H9 (cell line): ENCODE data around the gene PWWP2B. TPM values are rescaled to one million over a fixed set of nuclear protein-coding genes. Genes with fewer than 3 reads are reported as not detected.

Experiments
- DNase-seq: peaks from one replicate; pipeline ENCODE4 v3.0.0-alpha.2; 2017
- H2AFZ ChIP-seq: one replicate; pipeline ENCODE4 v1.6.1; 2013; ENCODE audit warnings: mild to moderate bottlenecking, low read length, control low read depth, moderate library complexity
- H2AK5ac ChIP-seq: 2 replicates; pipeline ENCODE4 v1.6.1; 2013; ENCODE audit warnings: low read length, control low read depth, mixed read lengths; ENCODE audit not compliant: insufficient read length
- H2BK120ac ChIP-seq: one replicate; pipeline ENCODE4 v1.6.1; 2013; ENCODE audit warnings: low read depth, mild to moderate bottlenecking, low read length, control low read depth, inconsistent platforms; ENCODE audit not compliant: poor library complexity, severe bottlenecking
- H2BK12ac ChIP-seq: 2 replicates; pipeline ENCODE4 v1.6.1; 2013; ENCODE audit warnings: low read length, control low read depth, mixed read lengths, low read depth; ENCODE audit not compliant: insufficient read length
- H2BK15ac ChIP-seq: 2 replicates; pipeline ENCODE4 v1.6.1; 2013; ENCODE audit warnings: low read depth, low read length, control low read depth
- H2BK20ac ChIP-seq: one replicate; pipeline ENCODE4 v1.6.1; 2013; ENCODE audit warnings: low read depth, mild to moderate bottlenecking, low read length, control low read depth, inconsistent platforms; ENCODE audit not compliant: poor library complexity, severe bottlenecking
- H2BK5ac ChIP-seq: 2 replicates; pipeline ENCODE4 v1.6.1; 2013; ENCODE audit warnings: low read length, control low read depth, mixed read lengths; ENCODE audit not compliant: insufficient read length
- H3K14ac ChIP-seq: 2 replicates; pipeline ENCODE4 v1.6.1; 2013; ENCODE audit warnings: low read length, control low read depth; ENCODE audit not compliant: insufficient read depth
- H3K18ac ChIP-seq: 2 replicates; pipeline ENCODE4 v1.6.1; 2013; ENCODE audit warnings: low read depth, mild to moderate bottlenecking, mixed read lengths, low read length, control low read depth; ENCODE audit not compliant: insufficient read length
- H3K23ac ChIP-seq: 2 replicates; pipeline ENCODE4 v1.6.1; 2013; ENCODE audit warnings: low read length, control low read depth, mixed read lengths, low read depth; ENCODE audit not compliant: insufficient read length
- H3K23me2 ChIP-seq: 2 replicates; pipeline ENCODE4 v1.6.1; 2013; ENCODE audit warnings: low read depth, mild to moderate bottlenecking, mixed read lengths, low read length, control low read depth; ENCODE audit not compliant: insufficient read length, poor library complexity, severe bottlenecking
- H3K27ac ChIP-seq: 2 replicates; pipeline ENCODE4 v1.5.1; 2013; ENCODE audit warnings: low read length, control low read depth, mixed read lengths, low read depth; ENCODE audit not compliant: insufficient read length
- H3K27me3 ChIP-seq: 2 replicates; pipeline ENCODE4 v1.6.1; 2013; ENCODE audit warnings: low read length, control low read depth, inconsistent platforms; ENCODE audit not compliant: insufficient read depth
- H3K4ac ChIP-seq: 2 replicates; pipeline ENCODE4 v1.6.1; 2013; ENCODE audit warnings: low read depth, mild to moderate bottlenecking, control low read depth, inconsistent platforms, low read length, moderate library complexity
- H3K4me1 ChIP-seq: 2 replicates; pipeline ENCODE4 v1.6.1; 2013; ENCODE audit warnings: low read length, control low read depth, inconsistent platforms; ENCODE audit not compliant: insufficient read depth
- H3K4me2 ChIP-seq: 2 replicates; pipeline ENCODE4 v1.6.1; 2013; ENCODE audit warnings: low read length, control low read depth, mixed read lengths; ENCODE audit not compliant: insufficient read length, insufficient read depth
- H3K56ac ChIP-seq: 2 replicates; pipeline ENCODE4 v1.6.1; 2013; ENCODE audit warnings: low read depth, mild to moderate bottlenecking, mixed read lengths, low read length, control low read depth; ENCODE audit not compliant: insufficient read length
- H3K79me1 ChIP-seq: 2 replicates; pipeline ENCODE4 v1.6.1; 2013; ENCODE audit warnings: low read depth, mild to moderate bottlenecking, moderate library complexity, low read length, control low read depth, inconsistent platforms; ENCODE audit not compliant: insufficient read depth, poor library complexity, severe bottlenecking
- H3K79me2 ChIP-seq: 2 replicates; pipeline ENCODE4 v1.6.1; 2013; ENCODE audit warnings: low read length, control low read depth, inconsistent platforms; ENCODE audit not compliant: insufficient read depth
- H3K9ac ChIP-seq: 2 replicates; pipeline ENCODE4 v1.6.1; 2013; ENCODE audit warnings: low read length, control low read depth, mixed read lengths; ENCODE audit not compliant: insufficient read length; ENCODE audit errors: extremely low read depth
- H3K9me3 ChIP-seq: one replicate; pipeline ENCODE4 v1.6.1; 2013; ENCODE audit warnings: low read depth, low read length, inconsistent platforms; ENCODE audit not compliant: control insufficient read depth
- H3T11ph ChIP-seq: one replicate; pipeline ENCODE4 v1.6.1; 2013; ENCODE audit warnings: mild to moderate bottlenecking, low read length, control low read depth, inconsistent platforms
- H4K20me1 ChIP-seq: one replicate; pipeline ENCODE4 v1.6.1; 2013; ENCODE audit not compliant: control insufficient read depth, insufficient read length, insufficient read depth
- H4K5ac ChIP-seq: 2 replicates; pipeline ENCODE4 v1.6.1; 2013; ENCODE audit warnings: low read depth, mild to moderate bottlenecking, mixed read lengths, low read length, control low read depth; ENCODE audit not compliant: insufficient read length
- H4K8ac ChIP-seq: replicated peaks from 2 replicates; pipeline ENCODE4 v1.6.1; 2013; ENCODE audit warnings: low read length, control low read depth, mixed read lengths, low read depth; ENCODE audit not compliant: insufficient read length
- H4K91ac ChIP-seq: 2 replicates; pipeline ENCODE4 v1.6.1; 2013; ENCODE audit warnings: low read depth, mild to moderate bottlenecking, moderate library complexity, mixed read lengths, low read length, control low read depth; ENCODE audit not compliant: insufficient read length
- H3K27ac Mint-ChIP-seq, 3 experiments: 2 replicates in 2 of 3; 3 replicates in 1 of 3; pipeline ENCODE4 v1.8.0; 2020 to 2021; ENCODE audit warnings: mixed read lengths in 3 of 3, mild to moderate bottlenecking in 1 of 3, moderate library complexity in 1 of 3
- H3K27me3 Mint-ChIP-seq: 2 replicates; pipeline ENCODE4 v1.8.0; 2021; ENCODE audit warnings: low read depth, mild to moderate bottlenecking, moderate library complexity, mixed read lengths
- H3K36me3 Mint-ChIP-seq, 3 experiments: 2 replicates in 2 of 3; 3 replicates in 1 of 3; pipeline ENCODE4 v1.8.0; 2020 to 2021; ENCODE audit warnings: low read depth in 3 of 3, mixed read lengths in 3 of 3; ENCODE audit not compliant: insufficient read depth in 1 of 3
- H3K4me1 Mint-ChIP-seq, 2 experiments: 2 replicates each; pipeline ENCODE4 v1.8.0; 2020; ENCODE audit warnings: mixed read lengths in 2 of 2
- H3K4me3 Mint-ChIP-seq, 2 experiments: 2 replicates in 1 of 2; 3 replicates in 1 of 2; pipeline ENCODE4 v1.8.0; 2020 to 2021; ENCODE audit warnings: mild to moderate bottlenecking in 2 of 2, mixed read lengths in 2 of 2, moderate library complexity in 1 of 2
- H3K9me3 Mint-ChIP-seq, 2 experiments: 2 replicates in 1 of 2; 3 replicates in 1 of 2; pipeline ENCODE4 v1.8.0; 2020; ENCODE audit warnings: mild to moderate bottlenecking in 2 of 2, mixed read lengths in 2 of 2, moderate library complexity in 1 of 2
- CTCF ChIP-seq: fragments of 200-600 bp; sonication (generic); conservative IDR thresholded peaks from 3 replicates; pipeline ENCODE4 v1.8.0; 2021; ENCODE audit warnings: antibody characterized with exemption, mild to moderate bottlenecking
- WGBS: extraction: QIAGEN DNeasy Blood & Tissue Kit; methylation state at CpG from one replicate; pipeline ENCODE4 v1.1.7; 2013; ENCODE audit warnings: missing lambda C conversion rate, low lambda C conversion rate, mixed read lengths; ENCODE audit not compliant: insufficient read length; ENCODE audit errors: extremely low coverage; 5-methylcytosine and 5-hydroxymethylcytosine counted together
- total RNA-seq: library from RNA; stranded (reverse); gene quantifications from 2 replicates; pipeline ENCODE4 v1.2.1, GENCODE V29; 2021

Gene PWWP2B
- total RNA-seq, 1 experiment from 2014 or later: 10.0 TPM

- H3K56ac ChIP-seq: no peak overlapping the region
- H3K23ac ChIP-seq: no peak overlapping the region
- H3K4me2 ChIP-seq: no peak overlapping the region
- H4K8ac ChIP-seq: no peak overlapping the region
- no peak overlapping the region; a peak in 1 of 7 replicates for H3K27ac Mint-ChIP-seq
- no peak overlapping the region for H3K18ac ChIP-seq
- H3K79me2 ChIP-seq: no peaks in the 10 kb centered on the region
- H3K36me3 Mint-ChIP-seq: no peaks in the 10 kb centered on the region
- H4K91ac ChIP-seq: no peak overlapping the region
- H3K27ac ChIP-seq: no peak overlapping the region
- no peak overlapping the region for H2BK5ac ChIP-seq
- no CpG with 5 or more reads among the region's 9 CpGs for WGBS
- no peaks in the 10 kb centered on the region for H3K9me3 ChIP-seq
- H3K4me1 Mint-ChIP-seq: peaks cover 16 to 31% of the 10 kb centered on the region in 2 experiments
- H3K27me3 ChIP-seq: no peaks in the 10 kb centered on the region
- no peak overlapping the region for H3K4me3 Mint-ChIP-seq
- no peak overlapping the region for H3T11ph ChIP-seq
- no peak overlapping the region for H3K4ac ChIP-seq
- no peak overlapping the region for H4K5ac ChIP-seq
- H3K27me3 Mint-ChIP-seq: peaks cover 12% of the 10 kb centered on the region
- no peak overlapping the region; the same call in 1 of the 2 replicates for H3K14ac ChIP-seq
- H4K20me1 ChIP-seq: no peaks in the 10 kb centered on the region
- no peaks in the 10 kb centered on the region for H3K9me3 Mint-ChIP-seq
- no peaks in the 10 kb centered on the region for H3K79me1 ChIP-seq
- H2AFZ ChIP-seq: no peak overlapping the region
- DNase-seq: no peak
- 0 out of 2 replicates have a peak, but pooled peaks cover 4% of the 10 kb centered on the region for H3K4me1 ChIP-seq
- no peak for TF ChIP-seq CTCF
- H2BK20ac ChIP-seq: no peak overlapping the region
- no peak overlapping the region for H2BK120ac ChIP-seq
- H2BK12ac ChIP-seq: no peak overlapping the region
- H2BK15ac ChIP-seq: no peak overlapping the region
- peaks cover 2% of the 10 kb centered on the region for H3K23me2 ChIP-seq
- H3K9ac ChIP-seq: no peak overlapping the region
- H2AK5ac ChIP-seq: no peak overlapping the region
Measured at GRCh38 chr10:132450466-132450824, 53.4 kb downstream of the PWWP2B start.
